HepG2 (cell line): Measurements from ENCODE around the gene GNRH2. TPM values are rescaled to one million over a fixed set of nuclear protein-coding genes. Genes with fewer than 3 reads are reported as not detected.

ENCODE experiments used
- ATAC-seq: fragments of 200-7000 bp; cut with Tn5 transposase; 3 replicates; pipeline ENCODE4 v1.9.1; 2020; ENCODE audit warnings: mild to moderate bottlenecking, moderate library complexity
- BruUV-seq: library from RNA; stranded (reverse); fragments of 400-500 nt; replicated peaks from 2 replicates; lab custom pipeline; 2021; lab: Mats Ljungman, UMichigan
- CTCF ChIA-PET: fragments of 300-600 bp; formaldehyde crosslinking; extraction: SDS; loops from one replicate; lab custom pipeline; 2021; ENCODE audit warnings: low total read pairs, inconsistent platforms, low intra/inter-chr PET ratio; lab: Yijun Ruan, JAX
- POLR2A ChIA-PET: fragments of 350-600 bp; sonication (Branson Sonifier 250); formaldehyde crosslinking; loops from one replicate; lab custom pipeline; 2020; ENCODE audit warnings: antibody characterized with exemption, inconsistent platforms; lab: Yijun Ruan, JAX
- DNase-seq: peaks from one replicate; pipeline ENCODE4 v3.0.0-alpha.2; 2015; ENCODE audit warnings: low spot score
- FAIRE-seq: peaks from 3 replicates; lab custom pipeline; 2011; peaks lifted over from hg19 to GRCh38; lab: Jason Lieb, UNC
- H2AFZ ChIP-seq: one replicate; pipeline ENCODE4 v1.6.1; 2011; ENCODE audit warnings: low read length, inconsistent platforms
- H3K27ac ChIP-seq: fragments of 300-600 bp; 3 replicates; pipeline ENCODE4 v1.8.0; 2011; ENCODE audit warnings: mixed run types, mild to moderate bottlenecking, mixed read lengths, low read length, inconsistent platforms; ENCODE audit not compliant: insufficient read depth; ENCODE audit errors: extremely low read length
- H3K27me3 ChIP-seq, 2 experiments: fragments of 200-600 bp in 1 of 2; 2 replicates in 1 of 2; 3 replicates in 1 of 2; pipeline versions ENCODE4 v1.6.0 to v1.8.0; 2011; ENCODE audit warnings: low read length in 2 of 2, mild to moderate bottlenecking in 2 of 2, moderate library complexity in 2 of 2, inconsistent platforms in 1 of 2; ENCODE audit not compliant: insufficient read depth in 2 of 2, control insufficient read depth in 1 of 2
- H3K36me3 ChIP-seq, 2 experiments: fragments of 200-600 bp in 1 of 2; replicated peaks in 1 of 2; 2 replicates in 1 of 2; 3 replicates in 1 of 2; pipeline versions ENCODE4 v1.5.1 to v1.8.0; 2011; ENCODE audit warnings: low read length in 2 of 2, inconsistent platforms in 1 of 2; ENCODE audit not compliant: insufficient read depth in 2 of 2, control insufficient read depth in 1 of 2
- H3K4me1 ChIP-seq: 2 replicates; pipeline ENCODE4 v1.5.1; 2012; ENCODE audit warnings: low read length, inconsistent platforms; ENCODE audit not compliant: insufficient read depth
- H3K4me2 ChIP-seq: 2 replicates; pipeline ENCODE4 v1.6.0; 2011; ENCODE audit warnings: low read depth, low read length, inconsistent platforms
- H3K4me3 ChIP-seq, 3 experiments: fragments of 200-600 bp in 1 of 3; sonication (generic), shearing (Covaris generic) in 1 of 3; replicated peaks in 1 of 3; 2 replicates each; pipeline ENCODE4 v1.5.1; 2011 to 2016; ENCODE audit warnings: low read length in 3 of 3, inconsistent platforms in 2 of 3, low read depth in 2 of 3, mild to moderate bottlenecking in 2 of 3, control low read depth in 1 of 3, mixed read lengths in 1 of 3; ENCODE audit not compliant: insufficient read depth in 1 of 3
- H3K79me2 ChIP-seq: one replicate; pipeline ENCODE4 v1.6.1; 2011; ENCODE audit warnings: low read length, inconsistent platforms; ENCODE audit not compliant: insufficient read depth
- H3K9ac ChIP-seq: 2 replicates; pipeline ENCODE4 v1.6.0; 2011; ENCODE audit warnings: mild to moderate bottlenecking, low read depth, low read length, inconsistent platforms; ENCODE audit not compliant: insufficient read depth
- H3K9me3 ChIP-seq: 2 replicates; pipeline ENCODE4 v1.5.1; 2012; ENCODE audit warnings: mild to moderate bottlenecking, low read length
- H4K20me1 ChIP-seq: 2 replicates; pipeline ENCODE4 v1.6.0; 2011; ENCODE audit warnings: inconsistent platforms, mild to moderate bottlenecking, low read length, moderate library complexity; ENCODE audit not compliant: insufficient read depth
- ADNP ChIP-seq: sonication (generic); formaldehyde crosslinking; IDR thresholded peaks from 2 replicates; pipeline ENCODE4 v1.4.0; 2020; ENCODE audit warnings: missing genetic modification reagents
- DR1 ChIP-seq: sonication (generic); formaldehyde crosslinking; IDR thresholded peaks from 2 replicates; pipeline ENCODE4 v1.8.0; 2021; ENCODE audit warnings: mild to moderate bottlenecking, missing genetic modification reagents, inconsistent platforms
- ETS1 ChIP-seq: sonication (generic); formaldehyde crosslinking; IDR thresholded peaks from 2 replicates; pipeline ENCODE4 v1.4.0; 2020; ENCODE audit warnings: missing genetic modification reagents
- HMGA1 ChIP-seq: sonication (generic); formaldehyde crosslinking; conservative IDR thresholded peaks from 2 replicates; pipeline ENCODE4 v1.4.0; 2020; ENCODE audit warnings: missing genetic modification reagents
- NFAT5 ChIP-seq: sonication (generic); formaldehyde crosslinking; IDR thresholded peaks from 2 replicates; pipeline ENCODE4 v1.4.0; 2020; ENCODE audit warnings: missing genetic modification reagents
- NFIB ChIP-seq: sonication (generic); formaldehyde crosslinking; IDR thresholded peaks from 2 replicates; pipeline ENCODE4 v1.9.0; 2021; ENCODE audit warnings: missing genetic modification reagents, mild to moderate bottlenecking, borderline replicate concordance
- SIX1 ChIP-seq: sonication (generic); formaldehyde crosslinking; IDR thresholded peaks from 2 replicates; pipeline ENCODE4 v1.4.0; 2020; ENCODE audit warnings: missing genetic modification reagents, borderline replicate concordance
- TMF1 ChIP-seq: sonication (generic); formaldehyde crosslinking; IDR thresholded peaks from 2 replicates; pipeline ENCODE4 v1.8.1; 2022; ENCODE audit warnings: low read depth, missing genetic modification reagents
- ZBTB1 ChIP-seq: sonication (generic); formaldehyde crosslinking; IDR thresholded peaks from 2 replicates; pipeline ENCODE4 v1.4.0; 2020; ENCODE audit warnings: missing genetic modification reagents, borderline replicate concordance
- ZNF543 ChIP-seq: sonication (generic); formaldehyde crosslinking; IDR thresholded peaks from 2 replicates; pipeline ENCODE4 v1.4.0; 2020; ENCODE audit warnings: mild to moderate bottlenecking, missing genetic modification reagents
- ZNF577 ChIP-seq: sonication (generic); formaldehyde crosslinking; IDR thresholded peaks from 2 replicates; pipeline ENCODE4 v1.4.0; 2020; ENCODE audit warnings: mild to moderate bottlenecking, low read depth, missing genetic modification reagents, borderline replicate concordance
- ZNF768 ChIP-seq: sonication (generic); formaldehyde crosslinking; IDR thresholded peaks from 2 replicates; pipeline ENCODE4 v1.4.0; 2020; ENCODE audit warnings: missing genetic modification reagents
- ZNF850 ChIP-seq: sonication (generic); formaldehyde crosslinking; conservative IDR thresholded peaks from 2 replicates; pipeline ENCODE4 v1.9.0; 2021; ENCODE audit warnings: mild to moderate bottlenecking, missing genetic modification reagents
- WGBS: methylation state at CpG from one replicate; pipeline ENCODE4 v1.1.6; 2017; ENCODE audit warnings: low lambda C conversion rate; 5-methylcytosine and 5-hydroxymethylcytosine counted together
- in situ Hi-C: cut with HindIII; loops from 2 replicates; pipeline ENCODE4 v1.10.0; 2017; ENCODE audit warnings: low pct_unique_long_range_greater_than_20kb; ENCODE audit not compliant: extremely low pct_ligation_motif_present
- intact Hi-C: fragments of 100-400 bp; cut with micrococcal nuclease; formaldehyde crosslinking; loops from one replicate; pipeline ENCODE4 v1.10.0; 2022; ENCODE audit not compliant: unreplicated experiment
- polyA plus RNA-seq, 8 experiments: library from polyadenylated mRNA; depleted of rRNA in 3 of 8; stranded (reverse) in 7 of 8; unstranded in 1 of 8; fragments of >200 nt; fragmentation: Illumina TruSeq in 4 of 8; extraction: Trizol in 4 of 8; gene quantifications; 2 replicates each; pipeline versions ENCODE4 v1.2.1 to v1.2.3, GENCODE V29; 2011 to 2016; ENCODE audit warnings: low read depth in 4 of 8, missing spikeins in 1 of 8, mixed read lengths in 1 of 8; ENCODE audit not compliant: insufficient read depth in 1 of 8
- total RNA-seq, 5 experiments: library from RNA; depleted of rRNA; stranded (reverse); fragments of >200 nt; fragmentation: Illumina TruSeq; extraction: Trizol; gene quantifications; 2 replicates each; pipeline ENCODE4 v1.2.3, GENCODE V29; 2016; ENCODE audit warnings: low read depth in 1 of 5
- TF ChIP-seq, protein P1 (sequence below): sonication (generic); formaldehyde crosslinking; IDR thresholded peaks from 2 replicates; pipeline ENCODE4 v1.4.0; 2020; ENCODE audit warnings: missing genetic modification reagents, borderline replicate concordance

The GNRH2 gene
- total and polyA plus RNA-seq, 2 of the 13 experiments (the other 11 are each of a cell fraction or from before 2014, with no cell fraction given), result 0.28 TPM; not detected in 1

- ATAC-seq (peak; percentile 15), DNase-seq (no peak), FAIRE-seq (no peak)
- Histone ChIP-seq H4K20me1 (no peaks in the 10 kb centered on the region), H3K9ac (no peak overlapping the region), H3K9me3 (no peaks in the 10 kb centered on the region), H3K36me3 (no peaks in the 10 kb centered on the region), H2AFZ (no peak overlapping the region), H3K27ac (no peak overlapping the region), H3K4me1 (peaks cover 11% of the 10 kb centered on the region), H3K4me2 (no peak overlapping the region), H3K79me2 (no peaks in the 10 kb centered on the region), H3K4me3 (no peak overlapping the region), H3K27me3 (peaks cover 0 to 11% of the 10 kb centered on the region in 2 experiments; a peak in 1 of 5 replicates)
- in situ Hi-C loops (no loop called here), intact Hi-C loops (no loop called here)
- ChIA-PET CTCF (no interaction called here), POLR2A (no interaction called here)
- no TSS peak for BruUV-seq
- 92% methylated on average over 13 of the region's 13 CpGs for WGBS
- TF ChIP-seq ZBTB1 (CRISPR knock-in tag) (no peak), ZNF543 (CRISPR knock-in tag) (no peak), ZNF850 (CRISPR knock-in tag) (0 out of 2 replicates have a peak, but pooled peaks have one; percentile 58), TMF1 (CRISPR knock-in tag) (no peak), ETS1 (CRISPR knock-in tag) (no peak), ADNP (CRISPR knock-in tag) (no peak), HMGA1 (no peak), ZNF577 (CRISPR knock-in tag) (no peak), SIX1 (CRISPR knock-in tag) (no peak), NFAT5 (CRISPR knock-in tag) (no peak), NFIB (0 out of 2 replicates have a peak, but pooled peaks have one; percentile 32), DR1 (CRISPR knock-in tag) (no peak), ZNF768 (CRISPR knock-in tag) (peak; percentile 75; the same call in 1 of the 2 replicates)
- TF ChIP-seq, protein P1, sequence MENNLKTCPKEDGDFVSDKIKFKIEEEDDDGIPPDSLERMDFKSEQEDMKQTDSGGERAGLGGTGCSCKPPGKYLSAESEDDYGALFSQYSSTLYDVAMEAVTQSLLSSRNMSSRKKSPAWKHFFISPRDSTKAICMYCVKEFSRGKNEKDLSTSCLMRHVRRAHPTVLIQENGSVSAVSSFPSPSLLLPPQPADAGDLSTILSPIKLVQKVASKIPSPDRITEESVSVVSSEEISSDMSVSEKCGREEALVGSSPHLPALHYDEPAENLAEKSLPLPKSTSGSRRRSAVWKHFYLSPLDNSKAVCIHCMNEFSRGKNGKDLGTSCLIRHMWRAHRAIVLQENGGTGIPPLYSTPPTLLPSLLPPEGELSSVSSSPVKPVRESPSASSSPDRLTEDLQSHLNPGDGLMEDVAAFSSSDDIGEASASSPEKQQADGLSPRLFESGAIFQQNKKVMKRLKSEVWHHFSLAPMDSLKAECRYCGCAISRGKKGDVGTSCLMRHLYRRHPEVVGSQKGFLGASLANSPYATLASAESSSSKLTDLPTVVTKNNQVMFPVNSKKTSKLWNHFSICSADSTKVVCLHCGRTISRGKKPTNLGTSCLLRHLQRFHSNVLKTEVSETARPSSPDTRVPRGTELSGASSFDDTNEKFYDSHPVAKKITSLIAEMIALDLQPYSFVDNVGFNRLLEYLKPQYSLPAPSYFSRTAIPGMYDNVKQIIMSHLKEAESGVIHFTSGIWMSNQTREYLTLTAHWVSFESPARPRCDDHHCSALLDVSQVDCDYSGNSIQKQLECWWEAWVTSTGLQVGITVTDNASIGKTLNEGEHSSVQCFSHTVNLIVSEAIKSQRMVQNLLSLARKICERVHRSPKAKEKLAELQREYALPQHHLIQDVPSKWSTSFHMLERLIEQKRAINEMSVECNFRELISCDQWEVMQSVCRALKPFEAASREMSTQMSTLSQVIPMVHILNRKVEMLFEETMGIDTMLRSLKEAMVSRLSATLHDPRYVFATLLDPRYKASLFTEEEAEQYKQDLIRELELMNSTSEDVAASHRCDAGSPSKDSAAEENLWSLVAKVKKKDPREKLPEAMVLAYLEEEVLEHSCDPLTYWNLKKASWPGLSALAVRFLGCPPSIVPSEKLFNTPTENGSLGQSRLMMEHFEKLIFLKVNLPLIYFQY (CRISPR knock-in tag), result no peak
Measured at GRCh38 chr20:3094848-3095629, 51.6 kb downstream of the GNRH2 start.
